Astrocyte of the cerebellum (primary cell): ENCODE data around the gene ZC3HAV1.
A peak's percentile ranks its signal among the peaks of the same experiment; 100 is the strongest.

Source experiments
- DNase-seq: peaks from one replicate; pipeline ENCODE4 v3.0.0-alpha.2; 2011; ENCODE audit warnings: low read depth
- H3K4me3 ChIP-seq: 2 replicates; pipeline ENCODE4 v1.5.1; 2011; ENCODE audit warnings: mild to moderate bottlenecking, low read depth, low read length, moderate library complexity
- CTCF ChIP-seq: IDR thresholded peaks from 2 replicates; pipeline ENCODE4 v1.5.1; 2012; ENCODE audit warnings: low read length, low read depth, moderate library complexity, mild to moderate bottlenecking; ENCODE audit errors: missing control alignments
- in situ Hi-C: cut with HindIII; loops from 2 replicates; pipeline ENCODE4 v1.10.0; 2017; ENCODE audit warnings: low sequenced_read_pairs

The ZC3HAV1 gene

GRCh38 chr7:139109188-139109982, at the start of gene ZC3HAV1:
Gene ZC3HAV1, minus strand, starts transcription at chr7:139109720. Its CDS starts 389 bp downstream, at chr7:139109331.
- in situ Hi-C loops = no loop called here
- DNase-seq = peak; percentile 49
- no peak for TF ChIP-seq CTCF
- H3K4me3 ChIP-seq = peak within 1 kb of the TSS; percentile 94

GRCh38 chr7:139153832-139154231, 44.3 kb upstream of the ZC3HAV1 start:
- peak; percentile 52 for DNase-seq
- no peak for TF ChIP-seq CTCF
- no peak overlapping the region for H3K4me3 ChIP-seq
- in situ Hi-C loops = no loop called here

GRCh38 chr7:139152149-139152548, 42.6 kb upstream of the ZC3HAV1 start:
- in situ Hi-C loops = no loop called here
- DNase-seq = no peak
- H3K4me3 ChIP-seq = no peak overlapping the region
- no peak for TF ChIP-seq CTCF

- H3K4me3 ChIP-seq = no peak overlapping the region
- no peak for DNase-seq
- in situ Hi-C loops = no loop called here
- TF ChIP-seq CTCF = no peak
These were observed 29.6 kb upstream of the ZC3HAV1 start for GRCh38 chr7:139139150-139139549.

- H3K4me3 ChIP-seq = peak overlapping the region; percentile 60
- TF ChIP-seq CTCF = no peak
- in situ Hi-C loops = no loop called here
These were observed 24.0 kb upstream of the ZC3HAV1 start for GRCh38 chr7:139133335-139134139.

GRCh38 chr7:139132887-139133286, 23.4 kb upstream of the ZC3HAV1 start:
- H3K4me3 ChIP-seq = peak overlapping the region; percentile 60
- in situ Hi-C loops = no loop called here
- DNase-seq = no peak
- no peak for TF ChIP-seq CTCF

More at GRCh38 chr7:139133335-139134139, 24.0 kb upstream of the ZC3HAV1 start:
- peak; percentile 66 for DNase-seq
